Naive B cell (primary cell): ENCODE results near the gene SPTB. TPM values are rescaled to one million over a fixed set of nuclear protein-coding genes. Genes with fewer than 3 reads are reported as not detected.

Experiments
- ATAC-seq, 2 donors: fragments of 150-1000 bp; cut with Tn5 transposase; 2 replicates each; pipeline ENCODE4 v1.10.0; 2021; ENCODE audit warnings: low read depth in 2 of 2, mild to moderate bottlenecking in 2 of 2, moderate library complexity in 2 of 2
- DNase-seq: peaks from one replicate; pipeline ENCODE4 v3.0.0; 2022
- H3K27ac Mint-ChIP-seq, 6 donors: one replicate each; pipeline ENCODE4 v1.8.0; 2020 to 2022; ENCODE audit warnings: mild to moderate bottlenecking in 6 of 6, mixed read lengths in 6 of 6, moderate library complexity in 5 of 6, inconsistent platforms in 2 of 6
- H3K27me3 Mint-ChIP-seq, 3 donors: one replicate each; pipeline ENCODE4 v1.8.0; 2021 to 2022; ENCODE audit warnings: mixed read lengths in 3 of 3, mild to moderate bottlenecking in 1 of 3
- H3K36me3 Mint-ChIP-seq, 2 donors: one replicate each; pipeline ENCODE4 v1.8.0; 2020 to 2022; ENCODE audit warnings: mixed read lengths in 2 of 2, inconsistent platforms in 1 of 2, mild to moderate bottlenecking in 1 of 2
- H3K4me1 Mint-ChIP-seq, 3 donors: one replicate each; pipeline ENCODE4 v1.8.0; 2020 to 2022; ENCODE audit warnings: mixed read lengths in 3 of 3, inconsistent platforms in 1 of 3, mild to moderate bottlenecking in 1 of 3, moderate library complexity in 1 of 3
- H3K4me3 Mint-ChIP-seq, 8 donors: one replicate each; pipeline ENCODE4 v1.8.0; 2020 to 2022; ENCODE audit warnings: mild to moderate bottlenecking in 8 of 8, mixed read lengths in 8 of 8, moderate library complexity in 8 of 8, inconsistent platforms in 2 of 8
- H3K9me3 Mint-ChIP-seq, 7 donors: one replicate each; pipeline ENCODE4 v1.8.0; 2020 to 2022; ENCODE audit warnings: mixed read lengths in 7 of 7, mild to moderate bottlenecking in 5 of 7, inconsistent platforms in 2 of 7, moderate library complexity in 1 of 7
- polyA plus RNA-seq, 6 donors: library from polyadenylated mRNA; unstranded; fragments of 300-500 nt; fragmentation: Illumina TruSeq; gene quantifications; one replicate each; pipeline ENCODE4 v1.2.3, GENCODE V29; 2021; ENCODE audit warnings: low read depth in 6 of 6

The SPTB gene
- polyA plus RNA-seq, 6 donors from 2014 or later: 0.16 TPM; not detected in 5

DNA sequence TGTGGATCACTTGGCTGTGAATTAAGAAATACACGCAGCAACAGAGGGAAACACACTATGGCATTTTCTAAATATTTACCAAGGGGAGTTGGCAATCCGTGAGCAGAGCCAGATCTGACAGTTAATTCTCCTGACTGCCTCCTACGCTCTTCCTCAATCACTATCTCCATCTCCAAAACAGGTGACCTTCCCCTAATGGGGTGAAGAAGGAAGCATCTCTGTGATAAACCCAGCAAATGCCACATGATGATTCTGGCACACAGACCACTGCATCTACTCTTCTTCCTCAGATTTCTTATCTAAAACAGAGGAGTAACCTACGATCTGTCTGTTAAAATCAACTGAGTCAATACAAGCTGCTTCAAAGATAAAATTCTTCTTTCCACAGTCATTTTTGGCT, 4.4 kb downstream of the SPTB start:
- H3K36me3 Mint-ChIP-seq: no peaks in the 10 kb centered on the region
- H3K27ac Mint-ChIP-seq: no peak overlapping the region
- peaks cover 35 to 63% (median 45%) of the 10 kb centered on the region in 3 donors for H3K27me3 Mint-ChIP-seq
- peaks cover 0 to 1% (median 0%) of the 10 kb centered on the region in 7 donors for H3K9me3 Mint-ChIP-seq
- ATAC-seq (no peak), DNase-seq (no peak)
- peaks cover 4 to 8% (median 4%) of the 10 kb centered on the region in 3 donors for H3K4me1 Mint-ChIP-seq
- no peak overlapping the region for H3K4me3 Mint-ChIP-seq

DNA sequence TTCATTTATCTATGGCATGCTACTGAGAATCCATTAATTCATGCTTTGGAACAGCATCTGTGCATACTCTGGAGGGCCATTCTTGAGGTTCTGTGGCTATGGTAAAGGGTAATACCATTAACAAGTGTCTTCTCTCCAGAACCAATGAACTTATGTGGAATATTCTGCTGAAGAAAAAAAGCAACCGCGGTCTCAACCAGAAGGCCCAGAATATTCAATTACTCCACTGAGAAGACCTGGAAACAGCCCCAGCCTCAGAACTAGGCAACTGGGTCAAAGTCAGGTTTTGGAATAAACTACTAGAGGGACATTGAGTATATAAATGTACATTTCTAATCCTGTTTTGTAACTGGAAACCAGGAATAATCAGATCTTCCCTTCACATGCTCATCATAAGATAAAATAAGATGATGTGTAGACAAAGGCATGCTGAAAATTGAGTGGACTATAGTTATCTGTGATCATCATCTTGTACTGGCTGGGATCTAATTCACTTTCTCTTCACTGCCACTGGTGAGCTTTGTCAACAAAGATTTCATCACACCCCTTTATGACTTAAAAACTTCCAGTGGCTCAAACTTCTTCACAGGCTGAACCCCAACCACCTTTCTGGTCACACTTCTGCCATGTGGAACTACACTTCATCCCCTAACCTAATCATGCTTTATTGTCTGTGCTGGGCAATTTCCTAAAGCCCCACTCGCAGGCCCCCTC, 6.0 kb downstream of the SPTB start:
- Mint-ChIP-seq H3K27ac (no peak overlapping the region), H3K36me3 (no peaks in the 10 kb centered on the region), H3K27me3 (peaks cover 33 to 59% (median 38%) of the 10 kb centered on the region in 3 donors), H3K9me3 (peaks cover 0 to 1% (median 0%) of the 10 kb centered on the region in 7 donors), H3K4me3 (no peak overlapping the region), H3K4me1 (peaks cover 8% of the 10 kb centered on the region in 3 donors)
- ATAC-seq: no peak
- DNase-seq: no peak

DNA sequence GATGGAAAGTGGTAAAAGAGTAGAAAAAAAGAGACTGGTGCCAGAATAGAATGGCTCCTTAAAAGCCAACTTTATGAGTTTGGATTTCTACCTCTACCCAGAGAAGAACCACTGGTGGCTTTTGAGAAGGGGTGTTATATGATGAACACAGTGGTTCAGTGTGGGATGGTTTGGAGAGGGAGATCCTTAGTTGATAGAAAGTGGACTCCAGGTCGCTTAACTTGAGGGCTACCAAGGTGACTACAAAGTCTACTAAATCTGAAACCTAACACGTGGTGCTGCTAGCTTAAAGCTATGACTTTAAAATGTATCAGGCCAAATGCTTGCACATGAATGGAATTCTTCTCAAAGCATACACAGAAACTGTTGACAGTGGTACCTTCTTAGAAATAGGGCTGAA, 8.4 kb downstream of the SPTB start:
- Mint-ChIP-seq H3K4me3 (no peak overlapping the region), H3K36me3 (no peaks in the 10 kb centered on the region), H3K9me3 (peaks cover 0 to 1% (median 0%) of the 10 kb centered on the region in 7 donors), H3K27ac (no peak overlapping the region), H3K27me3 (peaks cover 18 to 63% (median 28%) of the 10 kb centered on the region in 3 donors), H3K4me1 (peaks cover 5 to 8% (median 8%) of the 10 kb centered on the region in 3 donors)
- DNase-seq (no peak), ATAC-seq (no peak)

DNA sequence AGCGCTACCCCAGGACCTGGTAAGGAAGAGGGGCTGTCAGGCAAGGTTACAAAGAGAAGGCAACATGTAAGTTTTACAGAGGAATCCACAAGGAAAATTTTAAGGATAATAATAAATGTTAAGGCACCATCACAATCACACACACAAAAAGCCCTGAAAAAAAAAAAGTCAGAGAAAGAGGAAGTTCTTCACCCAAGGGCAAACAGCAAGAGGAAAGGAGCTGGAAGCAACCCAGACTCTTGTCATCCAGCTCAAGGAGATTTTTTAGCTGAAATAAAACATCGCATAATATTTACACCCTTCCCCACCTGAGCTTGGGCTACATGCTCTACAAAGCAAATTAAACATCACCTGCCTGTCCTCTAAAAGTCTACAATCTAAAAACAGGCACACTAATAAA, 9.5 kb downstream of the SPTB start:
- H3K27me3 Mint-ChIP-seq: peaks cover 14 to 62% (median 31%) of the 10 kb centered on the region in 3 donors
- no peak overlapping the region for H3K4me3 Mint-ChIP-seq
- ATAC-seq: peak; percentile 27 to 57
- DNase-seq: no peak
- H3K27ac Mint-ChIP-seq: no peak overlapping the region
- H3K9me3 Mint-ChIP-seq: peaks cover 0 to 1% (median 0%) of the 10 kb centered on the region in 7 donors
- no peaks in the 10 kb centered on the region for H3K36me3 Mint-ChIP-seq
- peaks cover 5 to 8% (median 8%) of the 10 kb centered on the region in 3 donors for H3K4me1 Mint-ChIP-seq

DNA sequence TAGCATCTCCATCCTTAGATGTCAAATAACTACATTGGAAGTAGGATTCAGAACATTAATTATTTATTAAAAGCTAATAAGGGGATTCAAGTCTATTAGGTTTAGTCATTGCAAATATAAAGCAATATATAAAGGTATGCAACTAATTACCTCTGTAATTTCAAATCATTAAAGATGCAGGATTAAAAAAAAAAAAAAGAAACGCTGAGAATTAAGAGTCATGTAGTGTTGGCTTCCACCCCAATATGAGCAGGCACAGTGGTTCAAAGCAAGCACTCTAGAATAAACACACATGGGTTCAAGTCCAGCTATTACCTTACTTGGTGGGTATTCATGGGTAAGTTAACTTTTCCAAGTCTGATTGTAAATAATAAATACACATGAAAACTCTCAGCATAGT, 10.9 kb downstream of the SPTB start:
- Mint-ChIP-seq H3K4me1 (peaks cover 5 to 8% (median 8%) of the 10 kb centered on the region in 3 donors), H3K27ac (no peak overlapping the region), H3K9me3 (peaks cover 0 to 1% (median 0%) of the 10 kb centered on the region in 7 donors), H3K4me3 (no peak overlapping the region), H3K36me3 (no peaks in the 10 kb centered on the region), H3K27me3 (peaks cover 14 to 50% (median 25%) of the 10 kb centered on the region in 3 donors)
- DNase-seq (no peak), ATAC-seq (no peak)

DNA sequence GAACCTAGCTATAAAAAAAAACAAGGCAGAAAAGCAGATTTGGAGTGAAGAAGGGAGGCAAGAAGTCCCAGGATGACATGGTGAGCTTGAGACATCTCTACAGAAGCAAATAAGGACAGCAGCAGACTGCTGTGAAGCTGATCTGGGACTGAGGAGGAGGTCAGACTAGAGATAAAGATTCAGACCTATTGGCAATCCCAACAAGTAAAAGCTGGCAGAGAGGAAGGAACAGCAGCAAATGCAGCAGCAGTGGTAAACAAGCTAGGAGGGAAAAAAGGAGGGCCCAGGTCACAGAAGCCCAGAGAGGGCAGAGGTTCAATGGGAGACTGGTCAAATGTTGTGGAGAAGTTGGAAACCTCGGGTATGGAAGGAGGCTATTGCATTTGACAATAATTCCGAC, 11.3 kb downstream of the SPTB start:
- no peaks in the 10 kb centered on the region for H3K36me3 Mint-ChIP-seq
- DNase-seq (no peak), ATAC-seq (no peak)
- H3K4me1 Mint-ChIP-seq: peaks cover 5 to 8% (median 8%) of the 10 kb centered on the region in 3 donors
- peaks cover 18 to 52% (median 27%) of the 10 kb centered on the region in 3 donors for H3K27me3 Mint-ChIP-seq
- H3K9me3 Mint-ChIP-seq: peaks cover 0 to 1% (median 0%) of the 10 kb centered on the region in 7 donors
- H3K4me3 Mint-ChIP-seq: peak overlapping the region in 1 of 8 donors; percentile 21
- peak overlapping the region in 1 of 6 donors; percentile 39 for H3K27ac Mint-ChIP-seq

DNA sequence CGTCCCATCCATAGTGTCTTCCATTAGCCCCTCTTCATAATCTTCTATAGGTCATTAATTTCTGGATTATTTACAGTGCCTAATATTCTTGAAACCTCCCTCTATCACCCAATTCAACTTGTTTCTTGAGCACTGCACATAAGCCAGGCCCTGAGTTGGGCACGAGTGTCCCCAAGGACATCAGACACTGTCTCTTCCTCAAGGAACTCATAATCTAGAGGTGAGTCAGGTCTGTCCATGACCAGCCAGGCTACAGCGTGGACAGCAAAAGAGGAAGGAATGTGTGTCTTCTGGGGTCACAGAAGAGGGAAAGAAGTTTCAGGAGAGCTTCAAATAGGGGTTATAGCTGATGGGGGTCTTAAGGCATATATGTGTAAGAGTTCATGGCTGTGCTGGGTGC, 12.5 kb downstream of the SPTB start:
- Mint-ChIP-seq H3K9me3 (peaks cover 0 to 1% (median 0%) of the 10 kb centered on the region in 7 donors), H3K27ac (no peak overlapping the region), H3K36me3 (no peaks in the 10 kb centered on the region), H3K4me3 (no peak overlapping the region), H3K4me1 (peaks cover 5 to 8% (median 8%) of the 10 kb centered on the region in 3 donors), H3K27me3 (peaks cover 21 to 41% (median 23%) of the 10 kb centered on the region in 3 donors)
- no peak for DNase-seq
- ATAC-seq: no peak

DNA sequence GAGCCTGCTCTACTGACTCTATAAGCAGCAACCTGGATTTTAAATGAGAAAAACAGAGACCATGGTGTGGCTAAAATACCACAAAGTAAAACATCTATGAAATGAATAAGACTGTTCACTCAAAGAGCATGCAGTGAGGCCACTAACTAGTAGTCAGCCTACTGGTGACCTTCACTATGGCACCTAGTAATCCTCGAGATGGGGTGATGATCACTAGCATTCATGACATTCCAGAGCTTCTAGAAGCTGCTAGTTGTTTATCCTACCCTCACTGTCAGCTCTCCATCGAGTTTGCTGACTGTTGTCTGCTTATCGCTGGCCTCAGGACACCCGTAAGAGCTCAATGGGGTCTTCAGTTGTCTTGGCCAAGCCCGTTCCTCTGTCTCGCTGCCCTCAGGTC, 13.7 kb downstream of the SPTB start:
- peaks cover 21 to 41% (median 29%) of the 10 kb centered on the region in 3 donors for H3K27me3 Mint-ChIP-seq

DNA sequence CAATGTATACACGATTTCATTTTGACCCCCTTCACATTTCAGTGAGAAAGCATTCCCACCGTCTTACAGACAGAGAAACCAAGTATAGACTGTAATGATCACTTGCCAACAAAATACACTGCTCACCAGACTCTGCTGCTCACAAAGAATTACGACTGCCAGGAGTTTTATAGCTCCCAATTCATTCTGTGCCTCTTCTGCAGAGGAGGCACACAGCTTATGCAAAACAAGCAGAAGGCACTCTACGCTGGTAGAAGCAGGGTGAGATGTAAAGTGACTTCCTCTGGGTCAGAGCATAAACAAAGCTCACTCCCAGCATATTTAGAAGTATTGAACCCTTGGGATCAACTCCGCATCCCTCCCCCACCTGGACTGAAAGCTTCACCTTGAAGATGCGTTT, 14.6 kb downstream of the SPTB start:
- Mint-ChIP-seq H3K27ac (no peak overlapping the region), H3K4me3 (no peak overlapping the region), H3K4me1 (peaks cover 4% of the 10 kb centered on the region in 3 donors), H3K36me3 (no peaks in the 10 kb centered on the region), H3K27me3 (peaks cover 15 to 34% (median 33%) of the 10 kb centered on the region in 3 donors), H3K9me3 (no peaks in the 10 kb centered on the region)
- no peak for ATAC-seq
- DNase-seq: no peak

More for the DNA sequence above, 13.7 kb downstream of the SPTB start:
- no peak overlapping the region for H3K27ac Mint-ChIP-seq
- H3K4me1 Mint-ChIP-seq: peaks cover 5 to 8% (median 8%) of the 10 kb centered on the region in 3 donors
- H3K4me3 Mint-ChIP-seq: no peak overlapping the region
- H3K9me3 Mint-ChIP-seq: peaks cover 0 to under 1% (median 0%) of the 10 kb centered on the region in 7 donors
- DNase-seq (no peak), ATAC-seq (no peak)
- no peaks in the 10 kb centered on the region for H3K36me3 Mint-ChIP-seq

DNA sequence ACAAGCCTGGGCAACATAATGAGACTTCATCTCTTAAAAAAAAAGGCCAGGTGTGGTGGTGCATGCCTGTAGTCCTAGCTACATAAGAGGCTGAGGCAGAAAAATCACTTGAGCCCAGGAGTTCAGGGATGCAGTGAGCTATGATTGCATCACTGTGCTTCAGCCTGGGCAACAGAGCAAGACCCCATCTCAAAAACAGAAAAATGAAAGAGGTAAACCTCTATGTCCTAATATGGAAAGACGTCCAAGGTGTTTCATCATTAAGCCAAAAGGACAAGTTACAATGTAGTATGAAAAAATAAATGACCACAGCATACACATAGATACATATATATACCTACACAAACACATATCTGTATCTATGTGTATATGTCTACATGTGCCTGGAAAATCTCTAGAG, 15.4 kb downstream of the SPTB start:
- Mint-ChIP-seq H3K4me3 (no peak overlapping the region), H3K27me3 (peaks cover 18 to 34% (median 33%) of the 10 kb centered on the region in 3 donors), H3K4me1 (no peaks in the 10 kb centered on the region), H3K27ac (no peak overlapping the region), H3K36me3 (no peaks in the 10 kb centered on the region), H3K9me3 (no peaks in the 10 kb centered on the region)
- ATAC-seq (no peak), DNase-seq (no peak)

DNA sequence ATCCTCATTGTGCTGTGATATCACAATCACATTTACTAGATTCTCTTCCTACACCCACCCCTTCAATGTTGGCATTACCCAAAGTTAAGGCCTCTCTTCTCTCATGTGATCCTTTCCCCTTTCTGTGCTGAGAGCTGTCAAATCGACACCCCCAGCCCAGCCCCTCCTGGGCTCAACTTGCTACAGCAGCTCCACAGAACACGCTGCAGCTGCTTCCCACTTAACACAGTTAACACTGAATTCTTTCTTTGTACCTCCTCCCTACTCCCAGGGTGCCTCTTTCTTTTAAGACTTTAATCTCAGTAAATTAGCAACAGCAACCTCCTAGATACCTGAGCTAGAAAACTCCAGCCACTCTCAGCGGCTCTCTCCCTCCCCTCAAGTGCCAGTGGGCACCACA, 17.8 kb downstream of the SPTB start:
- Mint-ChIP-seq H3K4me3 (no peak overlapping the region), H3K9me3 (no peaks in the 10 kb centered on the region), H3K36me3 (no peaks in the 10 kb centered on the region), H3K27me3 (peaks cover 22 to 42% (median 33%) of the 10 kb centered on the region in 3 donors), H3K4me1 (no peaks in the 10 kb centered on the region), H3K27ac (no peak overlapping the region)
- DNase-seq: no peak
- ATAC-seq: no peak

DNA sequence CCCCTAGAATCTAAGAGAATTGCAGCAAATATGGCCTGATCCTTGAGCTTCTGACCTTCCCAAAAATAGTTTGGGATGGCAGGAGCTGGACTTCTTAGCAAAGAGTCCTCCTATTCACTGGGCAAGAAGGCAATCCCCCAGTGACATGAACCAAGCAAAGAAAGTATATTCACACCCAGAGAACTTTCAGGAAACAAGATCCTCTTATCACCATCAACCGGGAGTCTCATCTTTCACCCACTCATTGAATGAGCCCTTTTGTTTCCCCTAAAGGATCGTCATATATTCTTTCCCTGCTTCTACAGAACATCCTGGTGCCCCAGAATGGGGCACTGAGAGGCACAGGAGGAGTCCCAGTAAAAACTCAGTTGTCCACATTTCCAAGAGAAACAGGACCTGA, 19.7 kb downstream of the SPTB start:
- no peaks in the 10 kb centered on the region for H3K36me3 Mint-ChIP-seq
- no peaks in the 10 kb centered on the region for H3K9me3 Mint-ChIP-seq
- ATAC-seq (no peak), DNase-seq (no peak)
- no peak overlapping the region for H3K4me3 Mint-ChIP-seq
- peaks cover 22 to 34% (median 27%) of the 10 kb centered on the region in 3 donors for H3K27me3 Mint-ChIP-seq
- no peaks in the 10 kb centered on the region for H3K4me1 Mint-ChIP-seq
- no peak overlapping the region for H3K27ac Mint-ChIP-seq

DNA sequence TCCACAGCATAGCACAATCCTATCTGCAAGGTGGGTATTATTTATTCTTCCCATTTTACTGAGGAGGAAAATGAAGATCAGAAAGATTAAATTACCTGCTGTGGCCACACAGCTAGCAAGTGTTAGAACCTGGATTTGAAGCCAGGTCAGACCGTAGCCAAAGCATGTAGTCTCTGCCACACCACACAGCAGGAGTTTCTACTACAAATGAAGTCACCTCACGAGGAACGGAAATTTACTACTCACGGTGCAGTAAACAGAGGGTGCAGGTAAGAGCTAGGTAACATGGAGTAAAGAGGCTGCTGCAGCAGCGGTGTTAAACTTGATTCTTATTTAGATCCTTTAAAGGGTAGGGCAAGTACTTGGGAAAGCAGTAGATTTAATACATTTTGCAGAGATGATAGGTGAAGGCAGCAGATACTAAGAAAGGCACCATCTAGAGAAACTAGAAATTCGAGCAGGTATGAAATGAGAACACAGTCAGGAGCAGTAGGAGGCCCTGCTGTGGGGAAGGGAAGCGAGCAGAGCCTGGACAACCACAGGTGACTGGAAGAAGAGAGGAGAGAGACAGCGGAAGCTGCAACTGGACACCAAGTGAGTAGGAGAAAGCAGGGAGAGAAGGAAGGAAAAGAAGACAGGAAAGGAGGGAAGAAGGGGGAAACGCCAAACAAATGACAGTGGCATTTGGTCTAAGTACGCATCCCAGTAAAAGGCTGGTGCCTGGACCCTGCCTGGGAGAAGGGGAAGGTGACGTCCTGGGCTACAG, 21.5 kb downstream of the SPTB start:
- Mint-ChIP-seq H3K4me1 (no peaks in the 10 kb centered on the region), H3K36me3 (no peaks in the 10 kb centered on the region), H3K27ac (no peak overlapping the region), H3K9me3 (no peaks in the 10 kb centered on the region), H3K4me3 (no peak overlapping the region), H3K27me3 (peaks cover 16 to 32% (median 28%) of the 10 kb centered on the region in 3 donors)
- ATAC-seq: no peak
- DNase-seq: no peak
